ES-I3 (cell line): ENCODE measurements around the gene DCTD.

ENCODE experiments used
- H3K36me3 ChIP-seq: 2 replicates; pipeline ENCODE4 v1.6.1; 2013; ENCODE audit warnings: mild to moderate bottlenecking, low read length, control low read depth, moderate library complexity; ENCODE audit not compliant: insufficient read depth
- H3K4me1 ChIP-seq: 2 replicates; pipeline ENCODE4 v1.6.1; 2013; ENCODE audit warnings: mild to moderate bottlenecking, control low read depth, low read length; ENCODE audit not compliant: insufficient read depth
- H3K9ac ChIP-seq: 2 replicates; pipeline ENCODE4 v1.6.1; 2013; ENCODE audit warnings: low read depth, mild to moderate bottlenecking, low read length, moderate library complexity
- H3K9me3 ChIP-seq: 2 replicates; pipeline ENCODE4 v1.6.1; 2013; ENCODE audit warnings: mild to moderate bottlenecking, low read length, moderate library complexity; ENCODE audit not compliant: control insufficient read depth, insufficient read depth

Gene DCTD

GRCh38 chr4:182927505-182927904, 10.3 kb upstream of the DCTD start:
- no peak overlapping the region for H3K9ac ChIP-seq
- no peaks in the 10 kb centered on the region for H3K4me1 ChIP-seq
- H3K36me3 ChIP-seq, result no peaks in the 10 kb centered on the region
- no peaks in the 10 kb centered on the region for H3K9me3 ChIP-seq

- no peaks in the 10 kb centered on the region for H3K9me3 ChIP-seq
- no peak overlapping the region for H3K9ac ChIP-seq
Measured at GRCh38 chr4:182925855-182926254, 8.7 kb upstream of the DCTD start.

DNA sequence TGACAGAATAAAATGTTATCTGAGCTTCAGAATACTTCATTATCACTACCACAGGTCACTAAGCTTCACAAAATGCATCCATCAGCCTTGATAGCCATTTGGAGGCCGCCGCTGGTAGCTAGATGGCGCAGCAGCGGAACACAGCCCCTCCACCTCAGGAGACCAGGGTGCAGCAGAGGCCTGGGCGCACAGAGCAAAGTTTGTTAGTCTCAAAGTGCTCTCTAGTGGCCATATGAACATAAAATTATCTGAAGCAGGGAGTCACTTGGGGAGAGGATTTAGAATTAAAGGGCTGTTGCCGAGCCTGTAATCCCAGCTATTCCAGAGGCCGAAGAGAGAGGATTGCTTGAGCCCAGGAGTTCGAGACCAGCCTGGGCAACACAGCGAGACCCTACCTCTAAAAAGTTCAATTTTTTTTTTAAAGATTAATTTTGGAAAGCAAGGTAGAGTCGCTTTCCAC, 8.1 kb upstream of the DCTD start:
- Histone ChIP-seq H3K9ac (no peak overlapping the region), H3K9me3 (no peaks in the 10 kb centered on the region)

More at GRCh38 chr4:182925855-182926254, 8.7 kb upstream of the DCTD start:
- Histone ChIP-seq H3K36me3 (no peaks in the 10 kb centered on the region), H3K4me1 (no peaks in the 10 kb centered on the region)

DNA sequence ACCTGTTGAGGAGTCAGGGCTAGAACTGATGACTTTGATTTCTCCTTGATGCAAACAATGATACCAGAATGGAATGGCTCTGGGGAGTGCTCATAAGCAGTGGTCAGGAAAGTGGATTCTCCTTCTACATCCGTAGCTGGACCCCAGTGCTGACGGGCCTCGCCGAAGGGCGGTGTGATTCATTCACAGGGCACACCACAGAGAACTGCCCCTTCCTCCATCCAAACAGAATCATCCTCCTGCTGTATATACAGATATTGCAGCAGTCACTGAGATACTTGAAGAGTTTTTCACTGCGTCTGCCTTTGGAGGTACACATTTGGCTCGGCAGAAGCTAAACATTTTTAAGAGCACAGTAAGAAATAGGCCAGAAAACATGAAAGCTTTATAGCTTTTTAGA, 7.3 kb upstream of the DCTD start:
- Histone ChIP-seq H3K4me1 (no peaks in the 10 kb centered on the region), H3K9me3 (no peaks in the 10 kb centered on the region), H3K9ac (no peak overlapping the region), H3K36me3 (no peaks in the 10 kb centered on the region)

More for the DNA sequence above, 8.1 kb upstream of the DCTD start:
- Histone ChIP-seq H3K36me3 (no peaks in the 10 kb centered on the region), H3K4me1 (no peaks in the 10 kb centered on the region)

DNA sequence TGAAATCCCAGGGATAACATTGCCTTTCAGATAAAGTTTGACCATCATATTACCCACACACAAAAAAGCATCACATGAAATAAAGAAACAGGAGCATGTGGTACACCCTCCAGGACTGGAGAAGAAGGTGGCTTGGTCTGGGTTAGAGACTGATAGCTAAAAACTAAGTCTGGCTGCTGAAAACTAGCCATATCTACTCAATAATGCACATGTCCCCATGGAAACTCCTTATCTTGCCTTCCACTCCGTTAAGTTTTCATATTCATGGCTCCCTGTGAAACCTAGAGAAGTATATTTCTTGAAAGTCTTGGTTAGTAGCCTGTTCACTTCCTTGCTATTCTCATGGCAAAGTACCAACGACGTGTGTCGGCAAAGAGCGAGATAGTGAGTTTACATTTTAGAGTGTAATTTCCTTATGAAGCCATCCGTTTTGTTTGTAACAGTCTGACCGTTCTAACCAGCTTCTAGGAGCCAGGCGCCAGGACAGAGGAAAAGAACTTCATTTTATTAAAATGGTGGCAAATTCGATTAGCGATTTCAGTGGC, 6.7 kb upstream of the DCTD start:
- Histone ChIP-seq H3K36me3 (no peaks in the 10 kb centered on the region), H3K9me3 (no peaks in the 10 kb centered on the region), H3K9ac (no peak overlapping the region), H3K4me1 (no peaks in the 10 kb centered on the region)

DNA sequence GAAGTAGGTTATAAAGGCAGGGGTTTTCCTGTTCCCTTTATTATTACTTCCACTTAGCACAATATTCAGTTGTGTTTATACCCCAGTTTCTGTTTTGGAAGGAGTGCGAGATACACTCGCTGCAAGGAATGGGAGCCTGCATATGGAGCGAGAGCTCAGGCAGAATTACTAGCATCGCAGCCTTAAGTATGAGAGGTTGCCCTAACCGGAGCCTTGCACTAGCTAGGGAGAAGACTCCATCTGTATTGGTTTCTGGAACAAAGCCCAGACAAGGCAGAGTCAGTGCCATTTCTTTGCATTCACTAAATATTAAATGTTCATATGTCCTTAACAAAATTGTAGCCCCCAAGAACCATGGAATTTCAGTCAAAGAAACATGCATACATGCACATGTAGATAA, 6.2 kb upstream of the DCTD start:
- Histone ChIP-seq H3K9ac (no peak overlapping the region), H3K9me3 (no peaks in the 10 kb centered on the region), H3K4me1 (0 out of 2 replicates have a peak, but pooled peaks cover under 1% of the 10 kb centered on the region), H3K36me3 (no peaks in the 10 kb centered on the region)

DNA sequence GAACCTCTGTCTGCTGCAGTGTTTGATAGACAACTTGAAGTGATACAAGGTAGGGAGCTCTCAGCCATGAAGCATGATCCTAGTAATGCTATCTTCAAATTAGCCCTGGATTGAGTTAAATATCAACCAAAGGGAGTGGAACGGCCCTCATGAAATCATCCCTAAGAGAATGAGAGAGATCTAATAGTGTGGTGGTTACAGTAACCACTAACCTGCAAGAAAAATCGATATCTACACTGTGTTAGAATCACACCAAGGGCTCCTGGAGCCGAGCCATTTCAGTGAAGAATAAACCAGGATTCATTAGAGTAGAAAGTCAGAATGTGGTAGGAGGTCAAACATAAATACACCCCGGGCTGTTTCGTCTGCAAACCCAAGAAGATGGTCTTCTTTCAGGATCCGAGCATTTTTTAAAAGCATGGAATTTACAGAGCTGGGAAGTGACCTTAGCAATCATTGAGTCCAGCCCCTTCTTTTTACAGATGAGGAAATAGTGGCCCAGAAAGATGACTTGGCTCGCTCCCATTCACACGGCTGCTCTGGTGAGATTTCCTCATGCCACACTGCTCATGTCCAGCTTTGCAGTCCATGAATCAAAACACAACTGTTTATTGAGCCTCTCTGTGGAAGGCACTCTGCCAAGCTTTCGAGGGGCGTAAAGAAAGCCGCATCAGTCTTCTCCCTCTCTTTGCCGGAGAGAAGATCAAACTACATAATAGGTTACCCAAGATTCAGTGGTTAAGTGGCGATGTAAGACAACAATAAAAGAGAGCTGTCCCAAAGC, 5.5 kb upstream of the DCTD start:
- H3K9ac ChIP-seq, result no peak overlapping the region
- H3K9me3 ChIP-seq, result no peaks in the 10 kb centered on the region
- H3K4me1 ChIP-seq, result 0 out of 2 replicates have a peak, but pooled peaks cover 3% of the 10 kb centered on the region
- no peaks in the 10 kb centered on the region for H3K36me3 ChIP-seq

DNA sequence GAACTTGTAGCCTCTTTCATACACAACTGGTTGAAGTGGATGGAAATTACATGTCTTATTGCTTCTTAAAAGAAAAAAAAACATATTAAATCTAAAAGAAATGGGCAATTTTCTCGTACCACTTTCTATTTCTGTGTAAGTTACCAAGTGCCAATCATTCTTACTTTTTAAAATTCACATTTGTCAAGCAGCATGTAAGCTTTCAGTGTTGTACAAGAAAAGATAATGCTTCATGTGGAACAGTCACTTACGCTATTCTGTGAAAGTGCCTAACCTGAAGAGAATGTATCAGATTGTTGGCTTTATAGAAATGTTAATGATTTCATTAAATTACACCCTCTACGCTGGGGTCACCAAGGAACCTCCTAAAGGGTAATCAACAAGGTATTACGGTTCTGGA, 4.4 kb upstream of the DCTD start:
- 0 out of 2 replicates have a peak, but pooled peaks cover 3% of the 10 kb centered on the region for H3K4me1 ChIP-seq
- no peak overlapping the region for H3K9ac ChIP-seq
- H3K36me3 ChIP-seq, result no peaks in the 10 kb centered on the region
- no peaks in the 10 kb centered on the region for H3K9me3 ChIP-seq

DNA sequence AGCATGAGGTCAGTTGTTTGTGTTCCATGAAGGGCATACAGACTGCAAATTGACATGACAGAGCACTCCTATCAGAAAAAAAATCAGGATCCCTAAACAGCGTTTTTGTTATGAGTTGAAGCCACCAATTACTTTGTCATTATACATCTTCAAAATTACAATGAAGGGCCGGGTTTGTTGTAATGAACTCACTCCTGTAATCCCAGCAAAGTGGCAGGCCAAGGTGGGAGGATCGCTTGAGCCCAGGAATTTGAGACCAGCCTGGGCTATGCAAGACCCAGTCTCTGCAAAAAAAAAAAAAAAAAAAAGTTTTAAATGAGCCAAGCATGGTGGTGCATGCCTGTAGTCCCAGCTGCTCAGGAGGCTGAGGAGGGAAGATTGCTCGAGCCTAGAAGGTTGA, 3.5 kb upstream of the DCTD start:
- Histone ChIP-seq H3K9ac (no peak overlapping the region), H3K36me3 (no peaks in the 10 kb centered on the region), H3K4me1 (peaks cover 3% of the 10 kb centered on the region; the same call in 1 of the 2 replicates), H3K9me3 (no peaks in the 10 kb centered on the region)

DNA sequence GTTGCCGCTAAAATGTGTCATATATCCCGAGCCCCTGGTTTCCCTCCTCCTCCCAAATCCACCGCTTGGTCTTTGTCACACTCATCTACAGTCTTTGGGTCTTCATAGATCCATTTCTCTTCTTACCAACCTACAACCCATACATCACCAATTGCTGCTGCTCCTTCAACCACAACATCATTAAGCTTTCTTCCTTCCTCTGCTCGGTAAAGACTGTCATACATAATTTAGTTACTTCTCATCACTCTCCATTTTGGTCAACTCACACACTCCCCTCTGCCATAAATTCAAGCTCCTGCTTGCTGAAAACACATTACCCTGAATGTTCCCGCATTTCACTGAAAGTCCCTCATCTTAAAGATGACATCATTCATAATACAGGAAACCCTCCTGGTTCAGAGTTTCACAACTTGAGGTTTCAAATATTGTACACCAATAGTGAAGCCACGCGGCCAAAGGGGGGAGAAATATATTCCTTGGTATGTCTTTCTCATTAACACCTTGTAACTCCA, 1.7 kb upstream of the DCTD start:
- no peak overlapping the region for H3K9ac ChIP-seq
- H3K36me3 ChIP-seq, result peaks cover 10% of the 10 kb centered on the region; the same call in 1 of the 2 replicates
- H3K4me1 ChIP-seq, result peaks cover 3% of the 10 kb centered on the region; the same call in 1 of the 2 replicates
- no peaks in the 10 kb centered on the region for H3K9me3 ChIP-seq

DNA sequence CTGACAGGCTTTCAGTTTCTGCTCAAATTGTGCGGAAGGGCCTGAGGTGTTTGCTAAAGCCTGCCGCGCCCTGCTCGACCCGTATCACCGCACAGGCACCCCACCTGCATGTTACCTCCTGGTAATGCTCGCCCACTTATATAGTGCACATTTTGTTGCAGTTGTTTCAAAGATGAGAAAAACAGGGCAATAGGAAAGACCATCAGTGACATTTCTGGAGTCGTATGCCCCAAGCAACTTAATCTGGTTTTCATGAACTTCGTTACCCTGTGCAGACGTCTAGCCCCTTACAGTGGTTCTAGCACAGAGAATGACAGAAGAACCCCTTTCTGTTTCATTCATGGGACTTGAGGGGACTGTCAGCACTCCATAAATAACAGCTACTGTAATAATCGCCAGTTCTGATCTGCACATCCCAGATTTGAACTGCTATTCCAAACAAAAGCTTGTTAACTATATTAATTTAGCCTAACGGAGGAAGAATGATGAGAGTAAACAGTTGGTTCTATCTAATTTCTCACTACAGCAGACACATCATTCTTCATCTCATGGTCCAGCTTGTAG, 940 bp upstream of the DCTD start:
- Histone ChIP-seq H3K4me1 (peaks cover 3% of the 10 kb centered on the region; the same call in 1 of the 2 replicates), H3K9me3 (no peaks in the 10 kb centered on the region), H3K36me3 (peaks cover 10% of the 10 kb centered on the region; the same call in 1 of the 2 replicates), H3K9ac (peak overlapping the region; percentile 68; the same call in 1 of the 2 replicates)

DNA sequence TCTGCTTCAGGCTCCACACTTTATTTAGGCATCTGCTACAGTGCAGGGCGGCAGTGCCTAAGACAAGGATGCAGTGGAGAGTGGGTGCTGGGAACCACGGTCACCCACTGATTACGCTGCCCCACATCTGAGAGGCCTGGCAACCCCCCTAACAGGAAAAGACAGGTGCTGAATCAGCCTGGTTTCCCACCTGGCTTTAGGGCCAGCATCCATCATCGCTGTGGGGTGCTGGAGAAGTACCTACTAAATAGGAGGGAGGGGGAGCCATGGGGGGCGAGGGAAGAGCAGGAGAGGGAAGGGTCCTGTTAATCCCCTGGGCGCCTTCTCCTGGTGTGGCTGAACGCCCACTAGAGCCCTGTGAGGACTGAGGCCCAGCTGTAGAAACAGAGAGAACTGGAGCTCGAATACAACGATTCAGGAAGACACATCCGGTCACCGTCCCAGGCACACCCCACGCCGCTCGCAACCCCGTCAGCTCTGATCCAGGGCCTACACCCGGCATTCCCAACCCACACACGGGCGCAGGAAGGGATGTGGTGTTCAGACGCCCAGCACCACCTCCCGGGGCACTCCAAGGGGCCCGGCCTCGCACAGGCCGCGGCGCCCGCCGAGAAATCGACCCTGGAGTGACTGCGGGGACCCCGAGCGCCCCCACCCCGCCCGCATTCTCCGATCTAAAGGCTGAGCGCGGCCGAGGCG, 554 bp downstream of the DCTD start:
- Histone ChIP-seq H3K4me1 (peaks cover 8% of the 10 kb centered on the region; the same call in 1 of the 2 replicates), H3K9me3 (no peaks in the 10 kb centered on the region), H3K9ac (peak overlapping the region; percentile 68), H3K36me3 (peaks cover 14% of the 10 kb centered on the region)

DNA sequence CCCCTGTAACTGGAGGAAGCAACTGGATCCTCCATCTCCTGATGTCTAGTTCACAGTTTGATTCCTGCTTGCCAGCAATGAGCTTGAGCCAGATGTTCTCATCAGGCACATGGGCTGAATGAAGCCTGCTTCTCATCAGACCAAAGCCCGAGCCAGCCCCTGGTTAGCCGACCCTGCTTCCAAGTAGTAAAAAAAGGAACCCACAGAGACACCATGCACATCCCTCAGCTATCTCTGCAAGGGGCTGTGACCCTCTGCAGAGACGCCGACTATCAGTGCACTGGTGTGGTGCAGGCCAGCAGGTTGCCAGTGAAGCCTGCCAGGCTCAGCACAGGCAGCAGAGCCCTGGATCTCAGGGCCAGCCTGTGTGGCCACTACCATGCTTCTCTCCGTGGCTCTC, 2.8 kb downstream of the DCTD start:
- Histone ChIP-seq H3K4me1 (peaks cover 8% of the 10 kb centered on the region; the same call in 1 of the 2 replicates), H3K9ac (no peak overlapping the region), H3K36me3 (peaks cover 14% of the 10 kb centered on the region), H3K9me3 (no peaks in the 10 kb centered on the region)

GRCh38 chr4:182913621-182914020, 3.6 kb downstream of the DCTD start:
- Histone ChIP-seq H3K9ac (no peak overlapping the region), H3K36me3 (peaks cover 14% of the 10 kb centered on the region), H3K9me3 (no peaks in the 10 kb centered on the region), H3K4me1 (peaks cover 8% of the 10 kb centered on the region; the same call in 1 of the 2 replicates)
